K562 (cell line): Measurements from ENCODE around the gene NPY5R. TPM values are rescaled to one million over a fixed set of nuclear protein-coding genes. Genes with fewer than 3 reads are reported as not detected.

Source experiments
- ATAC-seq: fragments of 200-7000 bp; cut with Tn5 transposase; 3 replicates; pipeline ENCODE4 v1.9.1; 2020; ENCODE audit warnings: moderate library complexity
- BruUV-seq: library from RNA; stranded (reverse); fragments of 400-500 nt; replicated peaks from 2 replicates; lab custom pipeline; 2021; lab: Mats Ljungman, UMichigan
- CTCF ChIA-PET: fragments of 300-600 bp; formaldehyde crosslinking; extraction: SDS; loops from one replicate; lab custom pipeline; 2021; ENCODE audit warnings: low intra/inter-chr PET ratio; lab: Yijun Ruan, JAX
- POLR2A ChIA-PET: fragments of 300-600, 350-650 bp; sonication (Branson Sonifier 250); formaldehyde crosslinking; extraction: SDS; loops from one replicate; lab custom pipeline; 2021; ENCODE audit warnings: antibody characterized with exemption, inconsistent platforms; lab: Yijun Ruan, JAX
- DNase-seq, 4 experiments: peaks; one replicate each; pipeline versions ENCODE4 v3.0.0 to v3.0.0-alpha.2; 2011 to 2018; ENCODE audit warnings: low spot score in 3 of 4, mixed read lengths in 3 of 4; ENCODE audit errors: extremely low read depth in 1 of 4
- FAIRE-seq: peaks from 2 replicates; lab custom pipeline; 2011; peaks lifted over from hg19 to GRCh38; lab: Jason Lieb, UNC
- H2AFZ ChIP-seq: 2 replicates; pipeline ENCODE4 v1.6.0; 2011; ENCODE audit warnings: low read depth, low read length, control low read depth, inconsistent platforms
- H3K27ac ChIP-seq: fragments of 200-600 bp; 3 replicates; pipeline ENCODE4 v1.8.0; 2011; ENCODE audit warnings: low read depth, mild to moderate bottlenecking, control low read depth, inconsistent platforms, low read length, moderate library complexity, mixed read lengths; ENCODE audit errors: extremely low read depth
- H3K27me3 ChIP-seq, 2 experiments: fragments of 300-600 bp in 1 of 2; 2 replicates in 1 of 2; 3 replicates in 1 of 2; pipeline versions ENCODE4 v1.6.0 to v1.8.0; 2011; ENCODE audit warnings: inconsistent platforms in 2 of 2, low read length in 2 of 2, mild to moderate bottlenecking in 1 of 2, mixed read lengths in 1 of 2, moderate library complexity in 1 of 2; ENCODE audit not compliant: control insufficient read depth in 2 of 2, insufficient read depth in 2 of 2
- H3K36me3 ChIP-seq: fragments of 300-600 bp; 3 replicates; pipeline ENCODE4 v1.8.0; 2011; ENCODE audit warnings: mild to moderate bottlenecking, low read length, inconsistent platforms; ENCODE audit not compliant: control insufficient read depth, insufficient read depth
- H3K4me1 ChIP-seq, 2 experiments: fragments of 200-600 bp in 1 of 2; replicated peaks in 1 of 2; 2 replicates in 1 of 2; 3 replicates in 1 of 2; pipeline versions ENCODE4 v1.5.1 to v1.8.0; 2011; ENCODE audit warnings: inconsistent platforms in 2 of 2, low read length in 2 of 2, mild to moderate bottlenecking in 1 of 2, mixed read lengths in 1 of 2, moderate library complexity in 1 of 2; ENCODE audit not compliant: control insufficient read depth in 2 of 2, insufficient read depth in 2 of 2
- H3K4me2 ChIP-seq: 2 replicates; pipeline ENCODE4 v1.6.1; 2011; ENCODE audit warnings: low read length, control low read depth, inconsistent platforms, mixed read lengths; ENCODE audit not compliant: insufficient read depth
- H3K4me3 ChIP-seq: fragments of 200-600 bp; sonication (generic), shearing (Covaris generic); 2 replicates; pipeline ENCODE4 v1.5.1; 2016; ENCODE audit warnings: control low read depth, inconsistent platforms
- H3K79me2 ChIP-seq: fragments of 200-600 bp; 3 replicates; pipeline ENCODE4 v1.8.0; 2011; ENCODE audit warnings: low read length, inconsistent platforms; ENCODE audit not compliant: control insufficient read depth, insufficient read depth
- H3K9ac ChIP-seq, 2 experiments: 2 replicates each; pipeline versions ENCODE4 v1.6.0 to v1.6.1; 2011; ENCODE audit warnings: low read depth in 2 of 2, low read length in 2 of 2, control low read depth in 1 of 2, inconsistent platforms in 1 of 2, mild to moderate bottlenecking in 1 of 2, mixed read lengths in 1 of 2; ENCODE audit not compliant: insufficient read depth in 1 of 2
- H3K9me1 ChIP-seq: one replicate; pipeline ENCODE4 v1.6.0; 2011; ENCODE audit warnings: inconsistent platforms, mild to moderate bottlenecking, low read length, moderate library complexity; ENCODE audit not compliant: control insufficient read depth, insufficient read depth
- H3K9me3 ChIP-seq: replicated peaks from 2 replicates; pipeline ENCODE4 v1.5.1; 2011; ENCODE audit warnings: low read depth, low read length, inconsistent platforms; ENCODE audit not compliant: control insufficient read depth, insufficient read depth
- H4K20me1 ChIP-seq: replicated peaks from 2 replicates; pipeline ENCODE4 v1.6.1; 2011; ENCODE audit warnings: low read length, inconsistent platforms, mixed read lengths; ENCODE audit not compliant: control insufficient read depth, insufficient read depth
- AFF1 ChIP-seq, 2 experiments: fragments of 450-650 bp; IDR thresholded peaks; 2 replicates each; pipeline ENCODE4 v1.6.1; 2018; ENCODE audit warnings: mild to moderate bottlenecking in 2 of 2, low read depth in 1 of 2; ENCODE audit not compliant: partially characterized antibody in 2 of 2
- BCLAF1 ChIP-seq, 2 experiments: fragments of 450-650 bp in 1 of 2; IDR thresholded peaks; 2 replicates each; pipeline ENCODE4 v1.6.1; 2011 to 2017; ENCODE audit warnings: low read depth in 2 of 2, antibody characterized with exemption in 1 of 2, borderline replicate concordance in 1 of 2, low read length in 1 of 2, mild to moderate bottlenecking in 1 of 2, mixed read lengths in 1 of 2; ENCODE audit not compliant: control insufficient read depth in 1 of 2
- CHCHD3 ChIP-seq: fragments of 250-450 bp; sonication (Bioruptor Pico); IDR thresholded peaks from 2 replicates; pipeline ENCODE4 v2.1.2; 2022; ENCODE audit warnings: mild to moderate bottlenecking
- CTBP1 ChIP-seq: fragments of 450-650 bp; IDR thresholded peaks from 2 replicates; pipeline ENCODE4 v1.6.1; 2016; ENCODE audit warnings: borderline replicate concordance
- HDAC1 ChIP-seq, 2 experiments: fragments of 450-650 bp; IDR thresholded peaks; 2 replicates each; pipeline ENCODE4 v1.6.1; 2016 to 2017; ENCODE audit warnings: inconsistent platforms in 1 of 2, mild to moderate bottlenecking in 1 of 2, moderate library complexity in 1 of 2
- NFRKB ChIP-seq: fragments of 450-650 bp; IDR thresholded peaks from 2 replicates; pipeline ENCODE4 v1.6.1; 2016; ENCODE audit warnings: low read depth
- SAP30 ChIP-seq: fragments of 200-600 bp; sonication (generic); IDR thresholded peaks from 2 replicates; pipeline ENCODE4 v1.6.1; 2012; ENCODE audit warnings: borderline replicate concordance, low read depth, mild to moderate bottlenecking, moderate library complexity, low read length, control low read depth, inconsistent platforms; ENCODE audit not compliant: insufficient read depth, poor library complexity, severe bottlenecking
- SRSF3 ChIP-seq: fragments of 200-400 bp; formaldehyde crosslinking; IDR thresholded peaks from 2 replicates; pipeline ENCODE4 v1.6.1; 2016; ENCODE audit warnings: mild to moderate bottlenecking, low read length, moderate library complexity; ENCODE audit not compliant: insufficient read depth
- ZNF175 ChIP-seq: fragments of 200-800 bp; sonication (Bioruptor generic); IDR thresholded peaks from 2 replicates; pipeline ENCODE4 v1.6.1; 2016; ENCODE audit warnings: low read depth, mild to moderate bottlenecking, missing genetic modification characterization, missing compliant biosample characterization
- ZNF253 ChIP-seq: fragments of 250-450 bp; sonication (Bioruptor Pico); conservative IDR thresholded peaks from 2 replicates; pipeline ENCODE4 v1.6.1; 2021; ENCODE audit warnings: mild to moderate bottlenecking
- ZNF282 ChIP-seq: sonication (generic); formaldehyde crosslinking; IDR thresholded peaks from 2 replicates; pipeline ENCODE4 v1.8.1; 2023; ENCODE audit warnings: missing genetic modification reagents
- ZNF384 ChIP-seq: IDR thresholded peaks from 2 replicates; pipeline ENCODE4 v1.6.1; 2012; ENCODE audit warnings: low read depth, low read length, improper control_type of control experiment
- WGBS: fragments of 100-300 bp; shearing (Covaris generic); methylation state at CpG from one replicate; pipeline ENCODE4 v1.1.6; 2016; ENCODE audit warnings: low coverage, mixed read lengths; ENCODE audit not compliant: insufficient coverage; ENCODE audit errors: missing lambda C conversion rate; 5-methylcytosine and 5-hydroxymethylcytosine counted together
- in situ Hi-C: fragments of 300-500 bp; cut with MboI; formaldehyde crosslinking; loops from 4 replicates; pipeline ENCODE4 v1.15.0; 2018; ENCODE audit warnings: inconsistent platforms, mixed read lengths
- intact Hi-C: fragments of 100-400 bp; cut with micrococcal nuclease; formaldehyde crosslinking; loops from 2 replicates; pipeline ENCODE4 v1.14.2; 2022
- polyA plus RNA-seq, 8 experiments: library from polyadenylated mRNA; depleted of rRNA in 4 of 8; stranded (reverse) in 5 of 8; unstranded in 3 of 8; fragments of >200 nt; fragmentation: Nextera tagmentation in 2 of 8; fragmentation: Illumina TruSeq in 1 of 8; extraction: Ambion mirVana in 2 of 8; extraction: Trizol in 1 of 8; gene quantifications; 2 replicates each; pipeline versions ENCODE4 v1.2.1 to v1.2.3, GENCODE V29; 2011 to 2014; ENCODE audit warnings: inconsistent platforms in 1 of 8, missing spikeins in 1 of 8
- total RNA-seq, 7 experiments: library from RNA; depleted of rRNA in 6 of 7; stranded (reverse); fragments of >200 nt in 6 of 7; fragmentation: Illumina TruSeq in 2 of 7; extraction: Trizol in 2 of 7; gene quantifications; 2 replicates each; pipeline versions ENCODE4 v1.2.1 to v1.2.3, GENCODE V29; 2011 to 2021; ENCODE audit warnings: low replicate concordance in 1 of 7

The NPY5R gene
- total and polyA plus RNA-seq, 9 of the 15 experiments (the other 6 are each of a cell fraction or from before 2014, with no cell fraction given) = not detected

- TF ChIP-seq AFF1 (IDR thresholded peaks at IDR 0.05; ENCODE audit: low read depth in 1 of 2, partially characterized antibody in 2 of 2) (no peak), SRSF3 (no peak), ZNF253 (CRISPR knock-in tag) (no peak)
Observed at GRCh38 chr4:163343604-163344146, at the start of gene NPY5R (continued).

- intact Hi-C loops = no loop called here
- FAIRE-seq (no peak), ATAC-seq (peak; percentile 54; the same call in 2 of the 3 replicates), DNase-seq (no peak)
- 14% methylated on average over 3 of the region's 3 CpGs for WGBS
- Histone ChIP-seq H3K4me2 (no peak overlapping the region), H2AFZ (peak overlapping the region; percentile 56; the same call in 1 of the 2 replicates), H3K4me3 (no peak overlapping the region), H3K4me1 (no peaks in the 10 kb centered on the region), H3K27ac (no peak overlapping the region), H3K9ac (no peak overlapping the region), H3K9me3 (no peaks in the 10 kb centered on the region), H3K36me3 (no peaks in the 10 kb centered on the region), H4K20me1 (no peaks in the 10 kb centered on the region), H3K9me1 (no peaks in the 10 kb centered on the region), H3K27me3 (no peaks in the 10 kb centered on the region; a peak in 2 of 5 replicates), H3K79me2 (no peaks in the 10 kb centered on the region)
- no TSS peak for BruUV-seq
- ChIA-PET POLR2A (no interaction called here), CTCF (no interaction called here)
- in situ Hi-C loops = no loop called here
- TF ChIP-seq ZNF282 (CRISPR knock-in tag) = no peak
- no peak for TF ChIP-seq ZNF384
- no peak for TF ChIP-seq CHCHD3 (CRISPR knock-in tag)
- TF ChIP-seq CTBP1 = no peak
- TF ChIP-seq NFRKB = no peak
- TF ChIP-seq HDAC1 (IDR thresholded peaks at IDR 0.05) = no peak
- no peak for TF ChIP-seq BCLAF1 (IDR thresholded peaks at IDR 0.05; ENCODE audit: borderline replicate concordance in 1 of 2, control insufficient read depth in 1 of 2, low read depth in 2 of 2, low read length in 1 of 2)
- no peak for TF ChIP-seq SAP30
- no peak for TF ChIP-seq ZNF175 (CRISPR knock-in tag)
Observed at GRCh38 chr4:163295138-163295537, 48.6 kb upstream of the NPY5R start.
